Neuronal stem cell (in vitro differentiated cells): ENCODE measurements around the gene TMOD2.

ENCODE experiments used
- DNase-seq: peaks from one replicate; pipeline ENCODE4 v3.0.0-alpha.2; 2013; ENCODE audit warnings: low spot score
- H2AFZ ChIP-seq: one replicate; pipeline ENCODE4 v1.6.1; 2013; ENCODE audit warnings: mild to moderate bottlenecking, low read length, inconsistent platforms
- H2AK5ac ChIP-seq: 2 replicates; pipeline ENCODE4 v1.6.1; 2013; ENCODE audit warnings: low read depth, mild to moderate bottlenecking, inconsistent platforms, low read length, moderate library complexity, mixed read lengths
- H2BK120ac ChIP-seq: 2 replicates; pipeline ENCODE4 v1.6.1; 2013; ENCODE audit warnings: low read depth, mild to moderate bottlenecking, inconsistent platforms, low read length, moderate library complexity, mixed read lengths
- H2BK12ac ChIP-seq: one replicate; pipeline ENCODE4 v1.6.1; 2013; ENCODE audit warnings: low read length, inconsistent platforms
- H2BK15ac ChIP-seq: 2 replicates; pipeline ENCODE4 v1.6.1; 2013; ENCODE audit warnings: mild to moderate bottlenecking, low read length, inconsistent platforms, mixed read lengths
- H2BK5ac ChIP-seq: one replicate; pipeline ENCODE4 v1.6.1; 2013; ENCODE audit warnings: inconsistent platforms, mild to moderate bottlenecking, low read length, moderate library complexity
- H3K14ac ChIP-seq: one replicate; pipeline ENCODE4 v1.6.1; 2013; ENCODE audit warnings: low read length, inconsistent platforms
- H3K18ac ChIP-seq: 2 replicates; pipeline ENCODE4 v1.6.1; 2013; ENCODE audit warnings: low read length, inconsistent platforms
- H3K23ac ChIP-seq: 2 replicates; pipeline ENCODE4 v1.6.1; 2013; ENCODE audit warnings: low read depth, mild to moderate bottlenecking, mixed read lengths, low read length, inconsistent platforms; ENCODE audit not compliant: poor library complexity
- H3K27ac ChIP-seq: replicated peaks from 3 replicates; pipeline ENCODE4 v1.5.1; 2013; ENCODE audit warnings: low read length, inconsistent platforms
- H3K27me3 ChIP-seq, 3 experiments: 2 replicates each; pipeline ENCODE4 v1.6.1; 2013; ENCODE audit warnings: low read length in 3 of 3, mild to moderate bottlenecking in 2 of 3, inconsistent platforms in 1 of 3, low read depth in 1 of 3, mixed read lengths in 1 of 3, moderate library complexity in 1 of 3; ENCODE audit not compliant: control insufficient read depth in 3 of 3, insufficient read depth in 3 of 3
- H3K36me3 ChIP-seq, 2 donors: replicated peaks in 1 of 2; 2 replicates each; pipeline ENCODE4 v1.6.1; 2013; ENCODE audit warnings: low read length in 2 of 2; ENCODE audit not compliant: control insufficient read depth in 2 of 2, insufficient read depth in 2 of 2
- H3K4ac ChIP-seq: 2 replicates; pipeline ENCODE4 v1.6.1; 2013; ENCODE audit warnings: inconsistent platforms, mild to moderate bottlenecking, low read length, moderate library complexity
- H3K4me1 ChIP-seq, 2 donors: 1 replicate in 1 of 2; 2 replicates in 1 of 2; pipeline ENCODE4 v1.6.1; 2013; ENCODE audit warnings: low read length in 2 of 2, low read depth in 1 of 2; ENCODE audit not compliant: control insufficient read depth in 2 of 2, insufficient read depth in 1 of 2
- H3K4me2 ChIP-seq: one replicate; pipeline ENCODE4 v1.6.1; 2013; ENCODE audit warnings: mild to moderate bottlenecking, low read length, inconsistent platforms; ENCODE audit not compliant: insufficient read depth, poor library complexity, severe bottlenecking
- H3K4me3 ChIP-seq, 2 donors: 2 replicates each; pipeline ENCODE4 v1.5.1; 2013; ENCODE audit warnings: low read length in 2 of 2, mild to moderate bottlenecking in 2 of 2, inconsistent platforms in 1 of 2, moderate library complexity in 1 of 2
- H3K79me1 ChIP-seq: one replicate; pipeline ENCODE4 v1.6.1; 2013; ENCODE audit warnings: low read depth, mild to moderate bottlenecking, inconsistent platforms, low read length, moderate library complexity
- H3K9ac ChIP-seq: one replicate; pipeline ENCODE4 v1.6.1; 2013; ENCODE audit warnings: mild to moderate bottlenecking, low read depth, low read length, inconsistent platforms; ENCODE audit not compliant: poor library complexity
- H3K9me3 ChIP-seq, 2 donors: replicated peaks in 1 of 2; 2 replicates each; pipeline versions ENCODE3 to v1.6.1; 2013; ENCODE audit warnings: low read length in 2 of 2, mild to moderate bottlenecking in 2 of 2, inconsistent platforms in 1 of 2, low read depth in 1 of 2, mixed read lengths in 1 of 2, moderate library complexity in 1 of 2; ENCODE audit not compliant: control insufficient read depth in 2 of 2, insufficient read depth in 1 of 2
- H4K8ac ChIP-seq: one replicate; pipeline ENCODE4 v1.6.1; 2013; ENCODE audit warnings: low read depth, mild to moderate bottlenecking, inconsistent platforms, low read length, moderate library complexity
- H4K91ac ChIP-seq: one replicate; pipeline ENCODE4 v1.6.1; 2013; ENCODE audit warnings: low read length, low read depth, mild to moderate bottlenecking, inconsistent platforms; ENCODE audit not compliant: poor library complexity
- WGBS, 2 donors: extraction: QIAGEN DNeasy Blood & Tissue Kit; methylation state at CpG; one replicate each; pipeline ENCODE4 v1.1.7; 2013; ENCODE audit warnings: missing lambda C conversion rate in 2 of 2, mixed read lengths in 1 of 2; ENCODE audit not compliant: insufficient read length in 2 of 2, insufficient replicate concordance in 1 of 2; ENCODE audit errors: extremely low coverage in 2 of 2; 5-methylcytosine and 5-hydroxymethylcytosine counted together

TMOD2 gene

GRCh38 chr15:51724199-51724598, 27.2 kb upstream of the TMOD2 start:
- no peak overlapping the region for H3K14ac ChIP-seq
- no peak overlapping the region for H2BK120ac ChIP-seq
- H3K79me1 ChIP-seq, result no peaks in the 10 kb centered on the region
- H2AK5ac ChIP-seq, result no peak overlapping the region
- H2BK15ac ChIP-seq, result no peak overlapping the region
- no peak overlapping the region for H3K23ac ChIP-seq
- H3K9me3 ChIP-seq, result no peaks in the 10 kb centered on the region
- no peak overlapping the region for H2BK5ac ChIP-seq
- no peak overlapping the region for H4K91ac ChIP-seq
- no peaks in the 10 kb centered on the region for H3K36me3 ChIP-seq
- H4K8ac ChIP-seq, result no peak overlapping the region
- no CpG with 5 or more reads among the region's 2 CpGs for WGBS, 2 donors
- no peak overlapping the region for H3K18ac ChIP-seq
- H3K27ac ChIP-seq, result no peak overlapping the region
- no peaks in the 10 kb centered on the region for H3K27me3 ChIP-seq
- H3K4me3 ChIP-seq, result no peak overlapping the region
- no peak overlapping the region for H3K4ac ChIP-seq
- H3K4me1 ChIP-seq, result peaks cover 2 to 26% of the 10 kb centered on the region in 2 donors
- no peak overlapping the region for H2BK12ac ChIP-seq
- no peak overlapping the region for H3K9ac ChIP-seq
- no peak overlapping the region for H2AFZ ChIP-seq
- DNase-seq, result no peak
- H3K4me2 ChIP-seq, result no peak overlapping the region

GRCh38 chr15:51724673-51725072, 26.7 kb upstream of the TMOD2 start:
- Histone ChIP-seq H3K9me3 (no peaks in the 10 kb centered on the region), H3K27me3 (no peaks in the 10 kb centered on the region), H2BK120ac (no peak overlapping the region), H3K23ac (no peak overlapping the region), H3K9ac (no peak overlapping the region), H3K79me1 (no peaks in the 10 kb centered on the region), H2BK15ac (no peak overlapping the region), H4K8ac (no peak overlapping the region), H3K14ac (no peak overlapping the region), H2AK5ac (no peak overlapping the region), H2BK5ac (no peak overlapping the region), H3K4me2 (no peak overlapping the region), H3K18ac (no peak overlapping the region), H3K4me1 (peaks cover 2 to 26% of the 10 kb centered on the region in 2 donors), H2AFZ (no peak overlapping the region), H4K91ac (no peak overlapping the region), H3K27ac (no peak overlapping the region), H3K4ac (no peak overlapping the region), H3K36me3 (no peaks in the 10 kb centered on the region), H2BK12ac (no peak overlapping the region), H3K4me3 (no peak overlapping the region)
- no peak for DNase-seq
- no CpG with 5 or more reads among the region's 1 CpG for whole genome bisulfite sequencing, 2 donors

GRCh38 chr15:51726302-51727073, 24.9 kb upstream of the TMOD2 start:
- no peaks in the 10 kb centered on the region for H3K79me1 ChIP-seq
- H3K4me2 ChIP-seq, result no peak overlapping the region
- peak; percentile 46 for DNase-seq
- H3K4me1 ChIP-seq, result peaks cover 2 to 25% of the 10 kb centered on the region in 2 donors
- no peak overlapping the region for H3K23ac ChIP-seq
- H3K18ac ChIP-seq, result no peak overlapping the region
- WGBS, 2 donors, result no CpG with 5 or more reads among the region's 5 CpGs
- no peaks in the 10 kb centered on the region for H3K36me3 ChIP-seq
- H3K9ac ChIP-seq, result no peak overlapping the region
- no peak overlapping the region for H4K91ac ChIP-seq
- no peak overlapping the region for H2BK120ac ChIP-seq
- H2BK15ac ChIP-seq, result no peak overlapping the region
- no peak overlapping the region for H2AK5ac ChIP-seq
- no peaks in the 10 kb centered on the region for H3K9me3 ChIP-seq
- H3K14ac ChIP-seq, result no peak overlapping the region
- H2BK5ac ChIP-seq, result no peak overlapping the region
- no peaks in the 10 kb centered on the region for H3K27me3 ChIP-seq
- H3K4me3 ChIP-seq, result no peak overlapping the region
- H3K27ac ChIP-seq, result no peak overlapping the region
- H2BK12ac ChIP-seq, result no peak overlapping the region
- H2AFZ ChIP-seq, result no peak overlapping the region
- no peak overlapping the region for H3K4ac ChIP-seq
- H4K8ac ChIP-seq, result no peak overlapping the region

- no peak overlapping the region for H2BK5ac ChIP-seq
- no peak overlapping the region for H3K9ac ChIP-seq
- peaks cover 0 to 4% (median 0%) of the 10 kb centered on the region in 3 experiments for H3K27me3 ChIP-seq
- no peak overlapping the region for H2BK12ac ChIP-seq
- H2AFZ ChIP-seq, result no peak overlapping the region
- H3K36me3 ChIP-seq, result no peaks in the 10 kb centered on the region
- H4K91ac ChIP-seq, result no peak overlapping the region
- H3K18ac ChIP-seq, result no peak overlapping the region
- H3K14ac ChIP-seq, result no peak overlapping the region
- H3K23ac ChIP-seq, result no peak overlapping the region
- no peak overlapping the region for H2BK15ac ChIP-seq
- no peak overlapping the region for H2AK5ac ChIP-seq
- no peaks in the 10 kb centered on the region for H3K9me3 ChIP-seq
- peaks cover 2 to 19% of the 10 kb centered on the region in 2 donors for H3K4me1 ChIP-seq
- H3K4me3 ChIP-seq, result no peak overlapping the region
- no peak overlapping the region for H3K4ac ChIP-seq
- no CpG with 5 or more reads among the region's 4 CpGs for WGBS, 2 donors
- DNase-seq, result no peak
- H3K27ac ChIP-seq, result no peak overlapping the region
- no peaks in the 10 kb centered on the region for H3K79me1 ChIP-seq
- H4K8ac ChIP-seq, result no peak overlapping the region
- no peak overlapping the region for H3K4me2 ChIP-seq
- H2BK120ac ChIP-seq, result no peak overlapping the region
Observed at GRCh38 chr15:51727141-51727897, 24.1 kb upstream of the TMOD2 start.
